Keratinocyte (primary cell): ENCODE data around the gene BTG4. TPM values are rescaled to one million over a fixed set of nuclear protein-coding genes. Genes with fewer than 3 reads are reported as not detected.

Experiments used
- DNase-seq: peaks from one replicate; pipeline ENCODE4 v3.0.0-alpha.2; 2011; ENCODE audit warnings: low read depth, missing footprints, low spot score
- FAIRE-seq: peaks from 2 replicates; lab custom pipeline; 2011; peaks lifted over from hg19 to GRCh38; lab: Jason Lieb, UNC
- H2AFZ ChIP-seq: 2 replicates; pipeline ENCODE4 v1.6.0; 2012; ENCODE audit warnings: low read length, control low read depth, inconsistent platforms; ENCODE audit not compliant: control insufficient read depth
- H3K27ac ChIP-seq: 2 replicates; pipeline ENCODE4 v1.5.1; 2011; ENCODE audit warnings: low read length; ENCODE audit not compliant: control insufficient read depth, insufficient read depth
- H3K27me3 ChIP-seq: 3 replicates; pipeline ENCODE4 v1.6.0; 2011; ENCODE audit warnings: low read length; ENCODE audit not compliant: control insufficient read depth, insufficient read depth; ENCODE audit errors: extremely low read depth
- H3K36me3 ChIP-seq, 2 experiments: 2 replicates in 1 of 2; 3 replicates in 1 of 2; pipeline ENCODE4 v1.5.1; 2011; ENCODE audit warnings: low read length in 2 of 2, mild to moderate bottlenecking in 1 of 2; ENCODE audit not compliant: control insufficient read depth in 2 of 2, insufficient read depth in 2 of 2; ENCODE audit errors: extremely low read depth in 1 of 2
- H3K4me1 ChIP-seq: 3 replicates; pipeline ENCODE4 v1.5.1; 2011; ENCODE audit warnings: low read length; ENCODE audit not compliant: control insufficient read depth, insufficient read depth; ENCODE audit errors: extremely low read depth
- H3K4me2 ChIP-seq: 3 replicates; pipeline ENCODE4 v1.6.0; 2011; ENCODE audit warnings: low read depth, low read length; ENCODE audit not compliant: control insufficient read depth, insufficient read depth; ENCODE audit errors: extremely low read depth
- H3K4me3 ChIP-seq, 3 experiments: fragments of 200-600 bp in 1 of 3; sonication (generic) in 1 of 3; 2 replicates in 2 of 3; 3 replicates in 1 of 3; pipeline ENCODE4 v1.5.1; 2011 to 2016; ENCODE audit warnings: low read length in 3 of 3, mild to moderate bottlenecking in 3 of 3, control low read depth in 2 of 3, inconsistent platforms in 1 of 3, low read depth in 1 of 3, mixed read lengths in 1 of 3, mixed run types in 1 of 3, moderate library complexity in 1 of 3; ENCODE audit not compliant: control insufficient read depth in 2 of 3, insufficient read depth in 2 of 3; ENCODE audit errors: extremely low read depth in 1 of 3
- H3K79me2 ChIP-seq: 2 replicates; pipeline ENCODE4 v1.6.0; 2012; ENCODE audit warnings: low read length; ENCODE audit not compliant: control insufficient read depth, insufficient read depth
- H3K9ac ChIP-seq: 3 replicates; pipeline ENCODE4 v1.6.0; 2011; ENCODE audit warnings: low read length; ENCODE audit not compliant: control insufficient read depth, insufficient read depth; ENCODE audit errors: extremely low read depth
- H3K9me1 ChIP-seq: 3 replicates; pipeline ENCODE4 v1.6.0; 2011; ENCODE audit warnings: low read length; ENCODE audit not compliant: control insufficient read depth, insufficient read depth; ENCODE audit errors: extremely low read depth
- H3K9me3 ChIP-seq: 2 replicates; pipeline ENCODE4 v1.5.1; 2012; ENCODE audit warnings: low read depth, low read length; ENCODE audit not compliant: control insufficient read depth
- H4K20me1 ChIP-seq: 3 replicates; pipeline ENCODE4 v1.6.0; 2011; ENCODE audit warnings: low read length; ENCODE audit not compliant: control insufficient read depth, insufficient read depth; ENCODE audit errors: extremely low read depth
- EZH2 ChIP-seq: IDR thresholded peaks from one replicate; pipeline ENCODE4 v1.6.1; 2012; ENCODE audit warnings: inconsistent platforms, mild to moderate bottlenecking, low read length, moderate library complexity
- dilution Hi-C: fragments of 300-500 bp; cut with MboI; formaldehyde crosslinking; loops from one replicate; pipeline ENCODE4 v1.7.0; 2020; ENCODE audit warnings: low sequenced_read_pairs; ENCODE audit not compliant: extremely low pct_ligation_motif_present
- polyA plus RNA-seq, 5 experiments: library from polyadenylated mRNA; depleted of rRNA in 3 of 5; stranded (reverse) in 3 of 5; stranded (forward) in 1 of 5; unstranded in 1 of 5; fragments of >200 nt; gene quantifications; 1 replicate in 1 of 5; 2 replicates in 3 of 5; 3 replicates in 1 of 5; pipeline versions ENCODE4 v1.2.1 to v1.2.3, GENCODE V29; 2011 to 2012; ENCODE audit warnings: missing spikeins in 2 of 5, low read depth in 1 of 5, low replicate concordance in 1 of 5
- TF ChIP-seq, protein P1 (sequence below), 3 experiments: IDR thresholded peaks in 1 of 3; conservative IDR thresholded peaks in 1 of 3; optimal IDR thresholded peaks in 1 of 3; 2 replicates in 2 of 3; 3 replicates in 1 of 3; pipeline versions ENCODE3 to v1.5.1; 2011; ENCODE audit warnings: low read length in 3 of 3, mild to moderate bottlenecking in 3 of 3, moderate library complexity in 2 of 3, control low read depth in 1 of 3, inconsistent platforms in 1 of 3; ENCODE audit not compliant: insufficient read depth in 2 of 3; ENCODE audit errors: extremely low read depth in 1 of 3

The BTG4 gene
- polyA plus RNA-seq, 1 donor (not counting 4 experiments of a cell fraction or from before 2014, with no cell fraction given) = 0.12 TPM

DNA sequence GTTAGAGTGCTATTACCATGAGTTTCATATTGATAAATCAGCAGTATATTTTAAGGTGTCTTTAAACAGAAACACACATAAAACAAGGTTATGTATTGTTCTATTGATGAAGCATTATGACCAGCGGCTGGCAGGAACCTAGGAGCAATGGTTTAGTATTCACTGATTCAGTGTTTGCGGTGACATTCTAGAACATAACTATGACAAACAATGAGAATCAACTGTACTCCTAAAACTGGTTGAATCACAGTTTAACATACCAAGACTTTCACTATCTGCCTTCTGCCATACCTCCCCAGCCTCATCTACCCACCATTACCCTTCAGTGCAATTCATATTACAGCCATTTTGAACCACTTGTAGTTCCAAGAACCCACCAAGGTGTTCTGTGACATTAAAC, 11.2 kb upstream of the BTG4 start:
- no peak overlapping the region for H3K9ac ChIP-seq
- dilution Hi-C loops = no loop called here
- no peaks in the 10 kb centered on the region for H3K9me1 ChIP-seq
- H3K27me3 ChIP-seq = no peaks in the 10 kb centered on the region
- no peaks in the 10 kb centered on the region for H3K79me2 ChIP-seq
- H3K4me1 ChIP-seq = peaks cover 49% of the 10 kb centered on the region
- FAIRE-seq = no peak
- H3K36me3 ChIP-seq = no peaks in the 10 kb centered on the region
- DNase-seq = no peak
- H4K20me1 ChIP-seq = no peaks in the 10 kb centered on the region
- TF ChIP-seq, protein P1, sequence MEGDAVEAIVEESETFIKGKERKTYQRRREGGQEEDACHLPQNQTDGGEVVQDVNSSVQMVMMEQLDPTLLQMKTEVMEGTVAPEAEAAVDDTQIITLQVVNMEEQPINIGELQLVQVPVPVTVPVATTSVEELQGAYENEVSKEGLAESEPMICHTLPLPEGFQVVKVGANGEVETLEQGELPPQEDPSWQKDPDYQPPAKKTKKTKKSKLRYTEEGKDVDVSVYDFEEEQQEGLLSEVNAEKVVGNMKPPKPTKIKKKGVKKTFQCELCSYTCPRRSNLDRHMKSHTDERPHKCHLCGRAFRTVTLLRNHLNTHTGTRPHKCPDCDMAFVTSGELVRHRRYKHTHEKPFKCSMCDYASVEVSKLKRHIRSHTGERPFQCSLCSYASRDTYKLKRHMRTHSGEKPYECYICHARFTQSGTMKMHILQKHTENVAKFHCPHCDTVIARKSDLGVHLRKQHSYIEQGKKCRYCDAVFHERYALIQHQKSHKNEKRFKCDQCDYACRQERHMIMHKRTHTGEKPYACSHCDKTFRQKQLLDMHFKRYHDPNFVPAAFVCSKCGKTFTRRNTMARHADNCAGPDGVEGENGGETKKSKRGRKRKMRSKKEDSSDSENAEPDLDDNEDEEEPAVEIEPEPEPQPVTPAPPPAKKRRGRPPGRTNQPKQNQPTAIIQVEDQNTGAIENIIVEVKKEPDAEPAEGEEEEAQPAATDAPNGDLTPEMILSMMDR (optimal IDR thresholded peaks at IDR 0.05 in 1 of 3, IDR thresholded peaks at IDR 0.05 in 1 of 3, conservative IDR thresholded peaks at IDR 0.05 in 1 of 3; ENCODE audit: extremely low read depth in 1 of 3, insufficient read depth in 2 of 3, low read length in 3 of 3) = no peak
- no peak for TF ChIP-seq EZH2
- no peaks in the 10 kb centered on the region for H3K9me3 ChIP-seq
- no peak overlapping the region for H3K4me2 ChIP-seq
- H3K4me3 ChIP-seq = no peak overlapping the region
- no peak overlapping the region for H2AFZ ChIP-seq
- no peak overlapping the region for H3K27ac ChIP-seq

DNA sequence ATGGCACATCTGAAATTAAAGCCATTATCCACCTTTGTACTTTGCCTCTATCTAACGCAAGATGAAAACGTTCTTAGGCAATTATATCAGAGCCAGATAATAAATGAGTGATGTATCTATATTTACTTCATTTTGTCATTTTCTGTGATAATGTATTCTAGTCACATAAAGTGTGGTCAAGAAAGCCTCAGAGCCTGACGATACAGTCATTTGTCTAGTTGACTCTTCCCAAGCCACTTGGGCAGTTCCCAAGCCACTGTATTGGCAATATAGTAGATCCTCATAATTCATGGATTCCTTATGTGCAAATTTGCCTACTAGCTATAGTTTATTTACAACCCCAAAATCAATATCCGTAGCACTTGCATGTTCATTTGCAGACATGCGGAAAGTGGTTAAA, 10.2 kb upstream of the BTG4 start:
- H3K9ac ChIP-seq = no peak overlapping the region
- H3K4me3 ChIP-seq = no peak overlapping the region
- no peaks in the 10 kb centered on the region for H4K20me1 ChIP-seq
- no peaks in the 10 kb centered on the region for H3K9me3 ChIP-seq
- DNase-seq (no peak), FAIRE-seq (no peak)
- no peak for TF ChIP-seq EZH2
- TF ChIP-seq, protein P1 (optimal IDR thresholded peaks at IDR 0.05 in 1 of 3, IDR thresholded peaks at IDR 0.05 in 1 of 3, conservative IDR thresholded peaks at IDR 0.05 in 1 of 3; ENCODE audit: extremely low read depth in 1 of 3, insufficient read depth in 2 of 3, low read length in 3 of 3) = no peak
- no peak overlapping the region for H3K4me2 ChIP-seq
- no peaks in the 10 kb centered on the region for H3K79me2 ChIP-seq
- H2AFZ ChIP-seq = no peak overlapping the region
- H3K36me3 ChIP-seq = no peaks in the 10 kb centered on the region
- no peaks in the 10 kb centered on the region for H3K27me3 ChIP-seq
- H3K9me1 ChIP-seq = no peaks in the 10 kb centered on the region
- H3K4me1 ChIP-seq = peaks cover 49% of the 10 kb centered on the region
- H3K27ac ChIP-seq = no peak overlapping the region
- dilution Hi-C loops = no loop called here
